HCT116 (cell line): Measurements from ENCODE around the gene FATE1. TPM values are rescaled to one million over a fixed set of nuclear protein-coding genes. Genes with fewer than 3 reads are reported as not detected.

ENCODE experiments used
- ATAC-seq: fragments of 200-7000 bp; cut with Tn5 transposase; 2 replicates; pipeline ENCODE4 v1.9.1; 2020; ENCODE audit warnings: mild to moderate bottlenecking, moderate library complexity
- BruUV-seq: library from RNA; stranded (reverse); fragments of 400-500 nt; replicated peaks from 2 replicates; lab custom pipeline; 2021; lab: Mats Ljungman, UMichigan
- CTCF ChIA-PET: fragments of 300-600 bp; sonication (Branson Sonifier 250); formaldehyde crosslinking; loops from one replicate; lab custom pipeline; 2021; ENCODE audit warnings: antibody characterized with exemption; lab: Charles Lee
- POLR2A ChIA-PET: fragments of 300-600, 350-600 bp; sonication (Branson Sonifier 250); formaldehyde crosslinking; loops from one replicate; lab custom pipeline; 2021; ENCODE audit warnings: antibody characterized with exemption; lab: Charles Lee
- RAD21 ChIA-PET, 2 experiments: fragments of 300-600 bp; sonication (Branson Sonifier 250); formaldehyde crosslinking; loops; one replicate each; lab custom pipeline; 2023; ENCODE audit warnings: low total read pairs in 2 of 2; ENCODE audit not compliant: uncharacterized antibody in 2 of 2, unreplicated experiment in 2 of 2, low non-redundant PET in 1 of 2; lab: Charles Lee
- DNase-seq: peaks from one replicate; pipeline ENCODE4 v3.0.0-alpha.2; 2010; ENCODE audit warnings: low read depth, low spot score
- H2AFZ ChIP-seq: fragments of 200-600 bp; shearing (Covaris generic), sonication (generic); 2 replicates; pipeline ENCODE4 v1.6.1; 2017; ENCODE audit warnings: low read depth, mixed run types, mixed read lengths, antibody characterized with exemption, low read length; ENCODE audit not compliant: poor library complexity, severe bottlenecking
- H3K27ac ChIP-seq: 2 replicates; pipeline ENCODE4 v1.5.1; 2012; ENCODE audit warnings: low read depth, low read length
- H3K27me3 ChIP-seq: fragments of 200-600 bp; sonication (generic); 2 replicates; pipeline ENCODE4 v1.6.1; 2016; ENCODE audit warnings: mixed run types, low read length, mixed read lengths; ENCODE audit not compliant: insufficient read depth
- H3K36me3 ChIP-seq, 2 experiments: fragments of 200-500 bp in 1 of 2; fragments of 200-600 bp in 1 of 2; sonication (Bioruptor generic) in 1 of 2; sonication (generic) in 1 of 2; 2 replicates each; pipeline versions ENCODE4 v1.5.1 to v1.6.1; 2014 to 2016; ENCODE audit warnings: low read length in 2 of 2, inconsistent platforms in 1 of 2, mixed read lengths in 1 of 2, mixed run types in 1 of 2; ENCODE audit not compliant: insufficient read depth in 2 of 2, control insufficient read depth in 1 of 2
- H3K4me1 ChIP-seq, 2 experiments: fragments of 200-600 bp in 1 of 2; sonication (generic) in 1 of 2; 2 replicates each; pipeline versions ENCODE4 v1.5.1 to v1.6.1; 2012 to 2017; ENCODE audit warnings: low read length in 2 of 2, inconsistent platforms in 1 of 2, mild to moderate bottlenecking in 1 of 2, mixed read lengths in 1 of 2, mixed run types in 1 of 2, moderate library complexity in 1 of 2; ENCODE audit not compliant: insufficient read depth in 2 of 2, control insufficient read depth in 1 of 2
- H3K4me2 ChIP-seq: fragments of 200-600 bp; sonication (generic); 2 replicates; pipeline ENCODE4 v1.6.1; 2017; ENCODE audit warnings: mixed run types, low read length, mixed read lengths
- H3K4me3 ChIP-seq, 2 experiments: fragments of 200-600 bp in 1 of 2; sonication (generic) in 1 of 2; replicated peaks in 1 of 2; 2 replicates each; pipeline ENCODE4 v1.5.1; 2011 to 2016; ENCODE audit warnings: low read length in 2 of 2, control low read depth in 1 of 2, low read depth in 1 of 2, mild to moderate bottlenecking in 1 of 2, mixed read lengths in 1 of 2, mixed run types in 1 of 2
- H3K79me2 ChIP-seq: fragments of 200-600 bp; sonication (generic); 2 replicates; pipeline ENCODE4 v1.6.1; 2017; ENCODE audit warnings: mild to moderate bottlenecking, mixed run types, low read length, moderate library complexity, mixed read lengths; ENCODE audit not compliant: insufficient read depth
- H3K9ac ChIP-seq: fragments of 200-600 bp; sonication (generic); 2 replicates; pipeline ENCODE4 v1.6.1; 2016; ENCODE audit warnings: low read length, mixed read lengths
- H3K9me2 ChIP-seq: fragments of 200-600 bp; sonication (generic), shearing (Covaris generic); 2 replicates; pipeline ENCODE4 v1.6.1; 2017; ENCODE audit warnings: mixed run types, mild to moderate bottlenecking, moderate library complexity; ENCODE audit not compliant: insufficient read depth
- H3K9me3 ChIP-seq, 2 experiments: fragments of 200-500 bp in 1 of 2; fragments of 200-600 bp in 1 of 2; sonication (Bioruptor generic) in 1 of 2; sonication (generic) in 1 of 2; 2 replicates each; pipeline ENCODE4 v1.6.1; 2014 to 2017; ENCODE audit warnings: low read length in 2 of 2, mixed read lengths in 2 of 2, inconsistent platforms in 1 of 2, low read depth in 1 of 2, mild to moderate bottlenecking in 1 of 2, mixed run types in 1 of 2, moderate library complexity in 1 of 2; ENCODE audit not compliant: control insufficient read depth in 1 of 2, insufficient read depth in 1 of 2
- H4K20me1 ChIP-seq: fragments of 200-600 bp; sonication (generic), shearing (Covaris generic); 2 replicates; pipeline ENCODE4 v1.6.1; 2017; ENCODE audit warnings: mixed run types, mild to moderate bottlenecking, moderate library complexity; ENCODE audit not compliant: insufficient read depth
- ATF3 ChIP-seq: IDR thresholded peaks from 2 replicates; pipeline ENCODE4 v1.6.1; 2012
- CBX3 ChIP-seq: IDR thresholded peaks from 2 replicates; pipeline ENCODE4 v1.6.1; 2012; ENCODE audit warnings: low read depth
- CTCF ChIP-seq, 3 experiments: fragments of 200-600 bp in 1 of 3; sonication (generic) in 1 of 3; IDR thresholded peaks in 2 of 3; conservative IDR thresholded peaks in 1 of 3; 2 replicates each; pipeline ENCODE4 v1.5.1; 2012 to 2017; ENCODE audit warnings: low read depth in 2 of 3, low read length in 2 of 3, antibody characterized with exemption in 1 of 3, borderline replicate concordance in 1 of 3, control low read depth in 1 of 3, mild to moderate bottlenecking in 1 of 3, mixed read lengths in 1 of 3, mixed run types in 1 of 3, moderate library complexity in 1 of 3; ENCODE audit not compliant: insufficient read depth in 1 of 3
- EGR1 ChIP-seq: IDR thresholded peaks from 2 replicates; pipeline ENCODE4 v1.6.1; 2012; ENCODE audit warnings: low read depth
- ELF1 ChIP-seq: IDR thresholded peaks from 2 replicates; pipeline ENCODE4 v1.6.1; 2012; ENCODE audit warnings: low read depth, borderline replicate concordance
- FOSL1 ChIP-seq: IDR thresholded peaks from 2 replicates; pipeline ENCODE4 v1.6.1; 2012; ENCODE audit warnings: low read depth
- MAX ChIP-seq: IDR thresholded peaks from 2 replicates; pipeline ENCODE4 v1.6.1; 2012
- POLR2A ChIP-seq: IDR thresholded peaks from 2 replicates; pipeline ENCODE4 v1.7.0; 2011; ENCODE audit warnings: borderline replicate concordance; ENCODE audit not compliant: insufficient read depth, insufficient read length; ENCODE audit errors: extremely low read depth
- RAD21 ChIP-seq: IDR thresholded peaks from 2 replicates; pipeline ENCODE4 v1.6.1; 2012; ENCODE audit warnings: low read depth, mild to moderate bottlenecking
- SIN3A ChIP-seq: IDR thresholded peaks from 2 replicates; pipeline ENCODE4 v1.6.1; 2012; ENCODE audit warnings: low read depth
- SP1 ChIP-seq: IDR thresholded peaks from 2 replicates; pipeline ENCODE4 v1.6.1; 2012; ENCODE audit warnings: low read depth
- SRF ChIP-seq: IDR thresholded peaks from 2 replicates; pipeline ENCODE4 v1.6.1; 2012; ENCODE audit warnings: low read depth
- TCF7L2 ChIP-seq: IDR thresholded peaks from 2 replicates; pipeline ENCODE4 v1.7.0; 2011; ENCODE audit warnings: borderline replicate concordance, inconsistent platforms; ENCODE audit not compliant: insufficient read depth, insufficient read length; ENCODE audit errors: extremely low read depth
- YY1 ChIP-seq: IDR thresholded peaks from 2 replicates; pipeline ENCODE4 v1.6.1; 2011; ENCODE audit warnings: low read length, low read depth, moderate library complexity, mild to moderate bottlenecking; ENCODE audit not compliant: insufficient replicate concordance; ENCODE audit errors: extremely low read depth
- ZBTB33 ChIP-seq: IDR thresholded peaks from 2 replicates; pipeline ENCODE4 v1.6.1; 2011; ENCODE audit warnings: mild to moderate bottlenecking, low read length, moderate library complexity; ENCODE audit not compliant: insufficient replicate concordance; ENCODE audit errors: extremely low read depth
- ZNF274 ChIP-seq: fragments of 200-500 bp; sonication (Bioruptor generic); IDR thresholded peaks from 2 replicates; pipeline ENCODE4 v1.6.1; 2014; ENCODE audit warnings: mild to moderate bottlenecking, low read depth, low read length, inconsistent platforms
- intact Hi-C: fragments of 100-400 bp; cut with micrococcal nuclease; formaldehyde crosslinking; loops from 2 replicates; pipeline ENCODE4 v1.10.0; 2022
- total RNA-seq: library from RNA; stranded (reverse); gene quantifications from one replicate; pipeline ENCODE4 v1.2.1, GENCODE V29; 2021; ENCODE audit not compliant: unreplicated experiment

The FATE1 gene
- total RNA-seq, 1 experiment from 2014 or later, result not detected

- RAD21 ChIA-PET, result no interaction called here
- no TSS peak for BruUV-seq
- TF ChIP-seq FOSL1 (no peak), MAX (no peak)
- Histone ChIP-seq H3K27ac (no peak overlapping the region), H4K20me1 (no peaks in the 10 kb centered on the region), H3K27me3 (no peaks in the 10 kb centered on the region), H2AFZ (no peak overlapping the region), H3K4me2 (no peak overlapping the region), H3K9me2 (no peaks in the 10 kb centered on the region), H3K36me3 (no peaks in the 10 kb centered on the region), H3K9ac (no peak overlapping the region), H3K4me3 (no peak overlapping the region), H3K9me3 (no peaks in the 10 kb centered on the region), H3K79me2 (no peaks in the 10 kb centered on the region), H3K4me1 (no peaks in the 10 kb centered on the region)
- DNase-seq (no peak), ATAC-seq (no peak)
- POLR2A ChIA-PET, result no interaction called here
- CTCF ChIA-PET, result no interaction called here
- intact Hi-C loops, result no loop called here
These were observed 13.0 kb upstream of the FATE1 start for GRCh38 chrX:151702741-151703340.

GRCh38 chrX:151703487-151703886, 12.3 kb upstream of the FATE1 start:
- no peak for DNase-seq
- Histone ChIP-seq H3K4me1 (no peaks in the 10 kb centered on the region), H3K36me3 (no peaks in the 10 kb centered on the region), H3K27me3 (no peaks in the 10 kb centered on the region), H3K9me2 (no peaks in the 10 kb centered on the region), H4K20me1 (no peaks in the 10 kb centered on the region), H3K4me3 (no peak overlapping the region), H3K27ac (no peak overlapping the region), H3K9me3 (no peaks in the 10 kb centered on the region), H3K4me2 (no peak overlapping the region), H3K9ac (no peak overlapping the region), H3K79me2 (no peaks in the 10 kb centered on the region), H2AFZ (no peak overlapping the region)
- no peak for ATAC-seq
- ChIA-PET RAD21 (no interaction called here), CTCF (no interaction called here), POLR2A (no interaction called here)
- TF ChIP-seq RAD21 (no peak), TCF7L2 (no peak), CBX3 (no peak), SP1 (no peak), POLR2A (no peak), ELF1 (no peak), SIN3A (no peak), EGR1 (no peak), ATF3 (no peak), ZBTB33 (no peak), YY1 (no peak), SRF (no peak), CTCF (IDR thresholded peaks at IDR 0.05 in 2 of 3, conservative IDR thresholded peaks at IDR 0.05 in 1 of 3; ENCODE audit: borderline replicate concordance in 1 of 3, insufficient read depth in 1 of 3, low read depth in 2 of 3, low read length in 2 of 3) (no peak), ZNF274 (no peak), MAX (no peak)
- BruUV-seq, result no TSS peak
- intact Hi-C loops, result no loop called here
